ENCODE data around the gene PDE4B.

DNA sequence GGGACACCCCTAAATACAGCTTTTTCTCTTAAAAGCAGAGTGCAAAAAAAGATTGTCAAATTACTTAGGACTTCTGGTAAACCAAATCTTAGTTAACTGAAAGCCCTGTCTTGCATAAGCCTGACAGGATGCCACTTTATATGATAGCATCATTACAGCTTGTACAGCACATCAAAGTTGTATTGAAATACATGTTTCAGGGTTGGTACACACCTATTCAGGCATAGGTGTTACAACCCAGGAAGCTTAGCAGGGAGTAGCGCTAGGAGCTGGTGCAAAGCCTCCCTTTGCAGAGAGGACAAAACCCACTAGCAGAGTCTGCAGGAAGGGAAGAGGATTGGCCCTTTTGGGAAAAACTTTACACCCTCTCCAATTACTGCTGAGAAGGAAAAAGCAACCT, 482.4 kb downstream of the PDE4B start:
- TF ChIP-seq CTCF (conservative IDR thresholded peaks at IDR 0.05; ENCODE audit: low read length) (no peak), EZH2phosphoT487 (IDR thresholded peaks at IDR 0.05; ENCODE audit: borderline replicate concordance) (no peak)

Data from Loucy (cell line).